ENCODE measurements around the gene ACAD11.

Gene ACAD11

GRCh38 chr3:132654190-132654589 lies 5.4 kb downstream of the ACAD11 start:
- no peaks in the 10 kb centered on the region for H3K9me3 ChIP-seq (replicated peaks in 1 of 2; ENCODE audit: control insufficient read depth in 2 of 2, insufficient read depth in 1 of 2, low read depth in 1 of 2, low read length in 2 of 2)
- H3K79me1 ChIP-seq (ENCODE audit: low read depth, low read length) = no peaks in the 10 kb centered on the region
- H3K4ac ChIP-seq (ENCODE audit: low read length) = no peak overlapping the region
- H3K27me3 ChIP-seq (ENCODE audit: control insufficient read depth in 3 of 3, insufficient read depth in 3 of 3, low read depth in 1 of 3, low read length in 3 of 3) = no peaks in the 10 kb centered on the region
- H2AK5ac ChIP-seq (ENCODE audit: low read depth, low read length) = no peak overlapping the region
- no peak overlapping the region for H2BK15ac ChIP-seq (ENCODE audit: low read length)
- no peak overlapping the region for H3K18ac ChIP-seq (ENCODE audit: low read length)
- no peak overlapping the region for H4K91ac ChIP-seq (ENCODE audit: low read depth, low read length, poor library complexity)
- peaks cover 0 to 2% of the 10 kb centered on the region in 2 donors for H3K4me1 ChIP-seq (ENCODE audit: control insufficient read depth in 2 of 2, insufficient read depth in 1 of 2, low read depth in 1 of 2, low read length in 2 of 2)
- H3K36me3 ChIP-seq (replicated peaks in 1 of 2; ENCODE audit: control insufficient read depth in 2 of 2, insufficient read depth in 2 of 2, low read length in 2 of 2) = no peaks in the 10 kb centered on the region
- no peak overlapping the region for H3K23ac ChIP-seq (ENCODE audit: low read depth, low read length, poor library complexity)
- no peak overlapping the region for H3K27ac ChIP-seq (replicated peaks; ENCODE audit: low read length)
- no peak overlapping the region for H2BK120ac ChIP-seq (ENCODE audit: low read depth, low read length)
- H3K9ac ChIP-seq (ENCODE audit: low read depth, low read length, poor library complexity) = no peak overlapping the region
- no peak overlapping the region for H3K14ac ChIP-seq (ENCODE audit: low read length)
- H3K4me3 ChIP-seq (ENCODE audit: low read length in 2 of 2) = no peak overlapping the region
- H3K4me2 ChIP-seq (ENCODE audit: insufficient read depth, low read length, poor library complexity, severe bottlenecking) = no peak overlapping the region
- H2BK5ac ChIP-seq (ENCODE audit: low read length) = no peak overlapping the region
- no peak overlapping the region for H4K8ac ChIP-seq (ENCODE audit: low read depth, low read length)
- no CpG with 5 or more reads among the region's 2 CpGs for WGBS, 2 donors (ENCODE audit: extremely low coverage in 2 of 2, insufficient read length in 2 of 2, insufficient replicate concordance in 1 of 2)
- H2AFZ ChIP-seq (ENCODE audit: low read length) = no peak overlapping the region
- H2BK12ac ChIP-seq (ENCODE audit: low read length) = no peak overlapping the region
- DNase-seq (ENCODE audit: low spot score) = no peak

GRCh38 chr3:132652640-132653270 lies 6.9 kb downstream of the ACAD11 start:
- H2BK120ac ChIP-seq (ENCODE audit: low read depth, low read length) = no peak overlapping the region
- no peak overlapping the region for H2AK5ac ChIP-seq (ENCODE audit: low read depth, low read length)
- no peaks in the 10 kb centered on the region for H3K79me1 ChIP-seq (ENCODE audit: low read depth, low read length)
- H3K4me1 ChIP-seq (ENCODE audit: control insufficient read depth in 2 of 2, insufficient read depth in 1 of 2, low read depth in 1 of 2, low read length in 2 of 2) = no peaks in the 10 kb centered on the region
- H3K18ac ChIP-seq (ENCODE audit: low read length) = no peak overlapping the region
- H3K36me3 ChIP-seq (replicated peaks in 1 of 2; ENCODE audit: control insufficient read depth in 2 of 2, insufficient read depth in 2 of 2, low read length in 2 of 2) = no peaks in the 10 kb centered on the region
- H2BK5ac ChIP-seq (ENCODE audit: low read length) = no peak overlapping the region
- no peak overlapping the region for H2BK12ac ChIP-seq (ENCODE audit: low read length)
- no peak overlapping the region for H2AFZ ChIP-seq (ENCODE audit: low read length)
- H3K4me2 ChIP-seq (ENCODE audit: insufficient read depth, low read length, poor library complexity, severe bottlenecking) = no peak overlapping the region
- no peak overlapping the region for H3K4ac ChIP-seq (ENCODE audit: low read length)
- no peak overlapping the region for H3K14ac ChIP-seq (ENCODE audit: low read length)
- no peak overlapping the region for H2BK15ac ChIP-seq (ENCODE audit: low read length)
- no peak overlapping the region for H3K27ac ChIP-seq (replicated peaks; ENCODE audit: low read length)
- H3K23ac ChIP-seq (ENCODE audit: low read depth, low read length, poor library complexity) = no peak overlapping the region
- H3K4me3 ChIP-seq (ENCODE audit: low read length in 2 of 2) = no peak overlapping the region
- no peaks in the 10 kb centered on the region for H3K9me3 ChIP-seq (replicated peaks in 1 of 2; ENCODE audit: control insufficient read depth in 2 of 2, insufficient read depth in 1 of 2, low read depth in 1 of 2, low read length in 2 of 2)
- no peak for DNase-seq (ENCODE audit: low spot score)
- H4K8ac ChIP-seq (ENCODE audit: low read depth, low read length) = no peak overlapping the region
- no peaks in the 10 kb centered on the region for H3K27me3 ChIP-seq (ENCODE audit: control insufficient read depth in 3 of 3, insufficient read depth in 3 of 3, low read depth in 1 of 3, low read length in 3 of 3)
- no peak overlapping the region for H3K9ac ChIP-seq (ENCODE audit: low read depth, low read length, poor library complexity)
- H4K91ac ChIP-seq (ENCODE audit: low read depth, low read length, poor library complexity) = no peak overlapping the region
- no CpG with 5 or more reads among the region's 1 CpG for WGBS, 2 donors (ENCODE audit: extremely low coverage in 2 of 2, insufficient read length in 2 of 2, insufficient replicate concordance in 1 of 2)

GRCh38 chr3:132650153-132650552 lies 9.5 kb downstream of the ACAD11 start:
- no CpG with 5 or more reads among the region's 1 CpG for WGBS, 2 donors (ENCODE audit: extremely low coverage in 2 of 2, insufficient read length in 2 of 2, insufficient replicate concordance in 1 of 2)
- Histone ChIP-seq H2BK12ac (ENCODE audit: low read length) (no peak overlapping the region), H3K27me3 (ENCODE audit: control insufficient read depth in 3 of 3, insufficient read depth in 3 of 3, low read depth in 1 of 3, low read length in 3 of 3) (no peaks in the 10 kb centered on the region), H2AFZ (ENCODE audit: low read length) (no peak overlapping the region), H3K4me3 (ENCODE audit: low read length in 2 of 2) (no peak overlapping the region), H3K4me2 (ENCODE audit: insufficient read depth, low read length, poor library complexity, severe bottlenecking) (no peak overlapping the region), H3K18ac (ENCODE audit: low read length) (no peak overlapping the region), H3K4ac (ENCODE audit: low read length) (no peak overlapping the region), H2BK120ac (ENCODE audit: low read depth, low read length) (no peak overlapping the region), H2BK15ac (ENCODE audit: low read length) (no peak overlapping the region), H2BK5ac (ENCODE audit: low read length) (no peak overlapping the region), H3K14ac (ENCODE audit: low read length) (no peak overlapping the region), H4K91ac (ENCODE audit: low read depth, low read length, poor library complexity) (no peak overlapping the region), H4K8ac (ENCODE audit: low read depth, low read length) (no peak overlapping the region), H2AK5ac (ENCODE audit: low read depth, low read length) (no peak overlapping the region), H3K23ac (ENCODE audit: low read depth, low read length, poor library complexity) (no peak overlapping the region), H3K4me1 (ENCODE audit: control insufficient read depth in 2 of 2, insufficient read depth in 1 of 2, low read depth in 1 of 2, low read length in 2 of 2) (no peaks in the 10 kb centered on the region), H3K9ac (ENCODE audit: low read depth, low read length, poor library complexity) (no peak overlapping the region), H3K79me1 (ENCODE audit: low read depth, low read length) (no peaks in the 10 kb centered on the region), H3K27ac (replicated peaks; ENCODE audit: low read length) (no peak overlapping the region), H3K36me3 (replicated peaks in 1 of 2; ENCODE audit: control insufficient read depth in 2 of 2, insufficient read depth in 2 of 2, low read length in 2 of 2) (peaks cover 0 to 4% of the 10 kb centered on the region in 2 donors), H3K9me3 (replicated peaks in 1 of 2; ENCODE audit: control insufficient read depth in 2 of 2, insufficient read depth in 1 of 2, low read depth in 1 of 2, low read length in 2 of 2) (no peaks in the 10 kb centered on the region)
- DNase-seq (ENCODE audit: low spot score) = no peak

DNA sequence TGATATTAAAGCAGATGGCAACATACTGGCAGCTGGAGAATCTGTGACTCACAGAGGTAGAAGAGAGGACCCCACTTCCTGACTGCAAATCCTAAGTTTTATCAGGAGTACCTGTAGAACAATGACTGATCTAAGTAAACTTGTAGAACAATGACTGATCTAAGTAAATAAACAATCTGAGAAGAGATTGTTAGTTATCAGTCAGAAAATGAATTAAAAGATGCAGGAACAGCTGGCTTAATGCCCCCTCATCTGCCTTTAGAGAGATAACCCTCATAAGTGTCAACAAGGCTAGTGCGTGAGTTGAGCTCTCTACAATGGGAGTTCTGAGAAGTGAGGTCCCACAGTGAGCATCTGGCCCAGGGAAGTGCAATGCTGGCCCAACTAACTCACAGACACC lies 14.6 kb downstream of the ACAD11 start:
- H3K27ac ChIP-seq (replicated peaks; ENCODE audit: low read length) = no peak overlapping the region
- no peak overlapping the region for H3K23ac ChIP-seq (ENCODE audit: low read depth, low read length, poor library complexity)
- no peaks in the 10 kb centered on the region for H3K4me1 ChIP-seq (ENCODE audit: control insufficient read depth in 2 of 2, insufficient read depth in 1 of 2, low read depth in 1 of 2, low read length in 2 of 2)
- no peak overlapping the region for H4K91ac ChIP-seq (ENCODE audit: low read depth, low read length, poor library complexity)
- no peak overlapping the region for H2BK120ac ChIP-seq (ENCODE audit: low read depth, low read length)
- no peak overlapping the region for H2AFZ ChIP-seq (ENCODE audit: low read length)
- H3K9ac ChIP-seq (ENCODE audit: low read depth, low read length, poor library complexity) = no peak overlapping the region
- H2BK12ac ChIP-seq (ENCODE audit: low read length) = no peak overlapping the region
- H3K79me1 ChIP-seq (ENCODE audit: low read depth, low read length) = no peaks in the 10 kb centered on the region
- WGBS, 2 donors (ENCODE audit: extremely low coverage in 2 of 2, insufficient read length in 2 of 2, insufficient replicate concordance in 1 of 2) = no CpG with 5 or more reads among the region's 1 CpG
- H3K9me3 ChIP-seq (replicated peaks in 1 of 2; ENCODE audit: control insufficient read depth in 2 of 2, insufficient read depth in 1 of 2, low read depth in 1 of 2, low read length in 2 of 2) = no peaks in the 10 kb centered on the region
- H2BK5ac ChIP-seq (ENCODE audit: low read length) = no peak overlapping the region
- H2BK15ac ChIP-seq (ENCODE audit: low read length) = no peak overlapping the region
- H3K18ac ChIP-seq (ENCODE audit: low read length) = no peak overlapping the region
- no peak overlapping the region for H4K8ac ChIP-seq (ENCODE audit: low read depth, low read length)
- H3K14ac ChIP-seq (ENCODE audit: low read length) = no peak overlapping the region
- H3K27me3 ChIP-seq (ENCODE audit: control insufficient read depth in 3 of 3, insufficient read depth in 3 of 3, low read depth in 1 of 3, low read length in 3 of 3) = no peaks in the 10 kb centered on the region
- no peak overlapping the region for H3K4me3 ChIP-seq (ENCODE audit: low read length in 2 of 2)
- no peak overlapping the region for H3K4ac ChIP-seq (ENCODE audit: low read length)
- no peak overlapping the region for H3K4me2 ChIP-seq (ENCODE audit: insufficient read depth, low read length, poor library complexity, severe bottlenecking)
- no peak for DNase-seq (ENCODE audit: low spot score)
- H2AK5ac ChIP-seq (ENCODE audit: low read depth, low read length) = no peak overlapping the region
- H3K36me3 ChIP-seq (replicated peaks in 1 of 2; ENCODE audit: control insufficient read depth in 2 of 2, insufficient read depth in 2 of 2, low read length in 2 of 2) = peaks cover 0 to 19% of the 10 kb centered on the region in 2 donors
